IPS-15b (cell line): ENCODE measurements around the gene AQR.
"Not testable (repeated sequence)": the region's sequence is repeated elsewhere in the genome, so short reads cannot be mapped to it uniquely, and the experiment has no call there.

Source experiments
- H3K27me3 ChIP-seq: one replicate; pipeline ENCODE4 v1.6.1; 2013; ENCODE audit warnings: low read length; ENCODE audit not compliant: control insufficient read depth, insufficient read depth
- H3K36me3 ChIP-seq: one replicate; pipeline ENCODE4 v1.6.1; 2013; ENCODE audit warnings: low read length; ENCODE audit not compliant: control insufficient read depth, insufficient read depth
- H3K4me1 ChIP-seq: one replicate; pipeline ENCODE4 v1.6.1; 2013; ENCODE audit warnings: mild to moderate bottlenecking, low read length; ENCODE audit not compliant: control insufficient read depth, insufficient read depth
- H3K4me3 ChIP-seq: one replicate; pipeline ENCODE4 v1.5.1; 2013; ENCODE audit warnings: low read depth, low read length
- H3K9ac ChIP-seq: one replicate; pipeline ENCODE4 v1.6.1; 2013; ENCODE audit warnings: low read depth, mild to moderate bottlenecking, low read length
- H3K9me3 ChIP-seq: one replicate; pipeline ENCODE4 v1.6.1; 2013; ENCODE audit warnings: mild to moderate bottlenecking, low read length; ENCODE audit not compliant: control insufficient read depth, insufficient read depth

Gene AQR

GRCh38 chr15:34812369-34812768, 157.2 kb downstream of the AQR start:
- no peaks in the 10 kb centered on the region for H3K36me3 ChIP-seq
- no peaks in the 10 kb centered on the region for H3K4me1 ChIP-seq
- H3K9me3 ChIP-seq, result no peaks in the 10 kb centered on the region
- no peaks in the 10 kb centered on the region for H3K27me3 ChIP-seq
- H3K9ac ChIP-seq, result no peak overlapping the region
- no peak overlapping the region for H3K4me3 ChIP-seq

- H3K27me3 ChIP-seq, result no peaks in the 10 kb centered on the region
- H3K4me1 ChIP-seq, result no peaks in the 10 kb centered on the region
- H3K9ac ChIP-seq, result no peak overlapping the region
- no peak overlapping the region for H3K4me3 ChIP-seq
- H3K9me3 ChIP-seq, result no peaks in the 10 kb centered on the region
- H3K36me3 ChIP-seq, result no peaks in the 10 kb centered on the region
Measured at GRCh38 chr15:34810443-34811129, 159.0 kb downstream of the AQR start.

GRCh38 chr15:34809186-34809585, 160.4 kb downstream of the AQR start:
- H3K4me1 ChIP-seq, result no peaks in the 10 kb centered on the region
- no peaks in the 10 kb centered on the region for H3K9me3 ChIP-seq
- H3K27me3 ChIP-seq, result no peaks in the 10 kb centered on the region
- H3K36me3 ChIP-seq, result no peaks in the 10 kb centered on the region
- H3K9ac ChIP-seq, result no peak overlapping the region
- H3K4me3 ChIP-seq, result no peak overlapping the region

- H3K4me1 ChIP-seq, result no peaks in the 10 kb centered on the region
- no peak overlapping the region for H3K4me3 ChIP-seq
- H3K9me3 ChIP-seq, result no peaks in the 10 kb centered on the region
- H3K27me3 ChIP-seq, result no peaks in the 10 kb centered on the region
- H3K36me3 ChIP-seq, result no peaks in the 10 kb centered on the region
- no peak overlapping the region for H3K9ac ChIP-seq
Measured at GRCh38 chr15:34808016-34808415, 161.5 kb downstream of the AQR start.

- H3K9ac ChIP-seq, H3K27me3 ChIP-seq, H3K4me1 ChIP-seq, H3K36me3 ChIP-seq, H3K4me3 ChIP-seq, H3K9me3 ChIP-seq: not testable (repeated sequence)
Measured at GRCh38 chr15:34807241-34807640, 162.3 kb downstream of the AQR start.

- H3K36me3 ChIP-seq, result no peaks in the 10 kb centered on the region
- no peaks in the 10 kb centered on the region for H3K9me3 ChIP-seq
- no peak overlapping the region for H3K4me3 ChIP-seq
- no peaks in the 10 kb centered on the region for H3K27me3 ChIP-seq
- peaks cover under 1% of the 10 kb centered on the region for H3K4me1 ChIP-seq
- H3K9ac ChIP-seq, result no peak overlapping the region
Measured at GRCh38 chr15:34804776-34805175, 164.8 kb downstream of the AQR start.

- H3K4me3 ChIP-seq, result no peak overlapping the region
- no peaks in the 10 kb centered on the region for H3K36me3 ChIP-seq
- H3K27me3 ChIP-seq, result no peaks in the 10 kb centered on the region
- no peaks in the 10 kb centered on the region for H3K9me3 ChIP-seq
- H3K9ac ChIP-seq, result no peak overlapping the region
- H3K4me1 ChIP-seq, result peaks cover 8% of the 10 kb centered on the region
Measured at GRCh38 chr15:34804113-34804512, 165.4 kb downstream of the AQR start.

- H3K9ac ChIP-seq, result no peak overlapping the region
Measured at GRCh38 chr15:34802803-34803750, 166.5 kb downstream of the AQR start.

GRCh38 chr15:34802371-34802770, 167.2 kb downstream of the AQR start:
- H3K27me3 ChIP-seq, result no peaks in the 10 kb centered on the region
- no peak overlapping the region for H3K9ac ChIP-seq
- H3K9me3 ChIP-seq, result no peaks in the 10 kb centered on the region
- H3K4me1 ChIP-seq, result peaks cover 11% of the 10 kb centered on the region
- no peaks in the 10 kb centered on the region for H3K36me3 ChIP-seq
- no peak overlapping the region for H3K4me3 ChIP-seq

More at GRCh38 chr15:34802803-34803750, 166.5 kb downstream of the AQR start:
- Histone ChIP-seq H3K36me3 (no peaks in the 10 kb centered on the region), H3K4me3 (no peak overlapping the region), H3K27me3 (no peaks in the 10 kb centered on the region), H3K9me3 (no peaks in the 10 kb centered on the region), H3K4me1 (peaks cover 11% of the 10 kb centered on the region)
